SU-DHL-6 (cell line): ENCODE data around the gene PM20D1.

Source experiments
- EZH2phosphoT487 ChIP-seq: fragments of 200-600 bp; sonication (generic), shearing (Covaris generic); conservative IDR thresholded peaks from 2 replicates; pipeline ENCODE4 v1.6.1; 2018; ENCODE audit warnings: mild to moderate bottlenecking, antibody characterized with exemption, low read length, moderate library complexity, mixed read lengths
- TF ChIP-seq, protein P1 (sequence below): fragments of 200-600 bp; sonication (generic); IDR thresholded peaks from one replicate; pipeline ENCODE4 v1.5.1; 2017; ENCODE audit warnings: antibody characterized with exemption, mild to moderate bottlenecking, low read length, moderate library complexity; ENCODE audit not compliant: insufficient read depth, poor library complexity, severe bottlenecking

DNA sequence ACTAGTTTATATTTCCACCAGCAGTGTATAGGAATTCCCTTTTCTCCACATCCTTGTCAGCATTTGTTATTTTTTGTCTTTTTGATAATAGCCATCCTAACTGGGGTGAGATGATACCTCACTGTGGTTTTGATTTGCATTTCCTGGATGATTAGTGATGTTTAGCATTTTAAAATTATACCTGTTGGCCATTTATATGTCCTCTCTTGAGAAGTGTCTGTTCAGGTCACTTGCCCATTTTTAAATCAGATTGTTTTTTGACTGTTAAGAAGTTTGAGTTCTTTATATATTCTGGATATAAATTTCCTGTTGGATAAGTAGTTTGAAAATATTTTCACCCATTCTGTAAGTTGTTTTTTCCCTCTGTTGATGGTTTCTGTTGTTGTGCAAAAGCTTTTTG, 31.0 kb upstream of the PM20D1 start:
- TF ChIP-seq, protein P1, sequence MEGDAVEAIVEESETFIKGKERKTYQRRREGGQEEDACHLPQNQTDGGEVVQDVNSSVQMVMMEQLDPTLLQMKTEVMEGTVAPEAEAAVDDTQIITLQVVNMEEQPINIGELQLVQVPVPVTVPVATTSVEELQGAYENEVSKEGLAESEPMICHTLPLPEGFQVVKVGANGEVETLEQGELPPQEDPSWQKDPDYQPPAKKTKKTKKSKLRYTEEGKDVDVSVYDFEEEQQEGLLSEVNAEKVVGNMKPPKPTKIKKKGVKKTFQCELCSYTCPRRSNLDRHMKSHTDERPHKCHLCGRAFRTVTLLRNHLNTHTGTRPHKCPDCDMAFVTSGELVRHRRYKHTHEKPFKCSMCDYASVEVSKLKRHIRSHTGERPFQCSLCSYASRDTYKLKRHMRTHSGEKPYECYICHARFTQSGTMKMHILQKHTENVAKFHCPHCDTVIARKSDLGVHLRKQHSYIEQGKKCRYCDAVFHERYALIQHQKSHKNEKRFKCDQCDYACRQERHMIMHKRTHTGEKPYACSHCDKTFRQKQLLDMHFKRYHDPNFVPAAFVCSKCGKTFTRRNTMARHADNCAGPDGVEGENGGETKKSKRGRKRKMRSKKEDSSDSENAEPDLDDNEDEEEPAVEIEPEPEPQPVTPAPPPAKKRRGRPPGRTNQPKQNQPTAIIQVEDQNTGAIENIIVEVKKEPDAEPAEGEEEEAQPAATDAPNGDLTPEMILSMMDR = no peak
- no peak for TF ChIP-seq EZH2phosphoT487
